Panc1 (cell line): ENCODE measurements around the gene OR10K2. TPM values are rescaled to one million over a fixed set of nuclear protein-coding genes. Genes with fewer than 3 reads are reported as not detected.

ENCODE experiments used
- ATAC-seq: fragments of 200-7000 bp; cut with Tn5 transposase; 2 replicates; pipeline ENCODE4 v1.9.1; 2020; ENCODE audit warnings: mild to moderate bottlenecking, moderate library complexity
- Bru-seq: library from RNA; stranded (reverse); fragments of 400-500 nt; gene quantifications from one replicate; lab custom pipeline; 2021; lab: Mats Ljungman, UMichigan
- BruChase-seq, 2 experiments: library from RNA; stranded (reverse); fragments of 400-500 nt; gene quantifications; one replicate each; lab custom pipeline; 2021; lab: Mats Ljungman, UMichigan
- BruUV-seq: library from RNA; stranded (reverse); fragments of 400-500 nt; replicated peaks from 2 replicates; lab custom pipeline; 2021; lab: Mats Ljungman, UMichigan
- CTCF ChIA-PET: fragments of 300-600 bp; sonication (Branson Sonifier 250); formaldehyde crosslinking; loops from one replicate; lab custom pipeline; 2022; ENCODE audit warnings: antibody characterized with exemption; lab: Charles Lee
- POLR2A ChIA-PET: fragments of 300-600 bp; sonication (Branson Sonifier 250); formaldehyde crosslinking; loops from one replicate; lab custom pipeline; 2022; ENCODE audit warnings: antibody characterized with exemption; lab: Charles Lee
- DNase-seq: peaks from one replicate; pipeline ENCODE4 v3.0.0-alpha.2; 2010; ENCODE audit warnings: low read depth, low spot score
- H3K27ac ChIP-seq: 2 replicates; pipeline ENCODE4 v1.5.1; 2011; ENCODE audit warnings: mild to moderate bottlenecking, low read length, inconsistent platforms
- H3K27me3 ChIP-seq: fragments of 200-500 bp; sonication (Bioruptor generic); 2 replicates; pipeline ENCODE4 v1.6.0; 2014; ENCODE audit warnings: low read length, inconsistent platforms; ENCODE audit not compliant: control insufficient read depth, insufficient read depth
- H3K36me3 ChIP-seq: fragments of 200-500 bp; sonication (Bioruptor generic); 2 replicates; pipeline ENCODE4 v1.5.1; 2014; ENCODE audit warnings: inconsistent platforms, mild to moderate bottlenecking, low read length, moderate library complexity; ENCODE audit not compliant: control insufficient read depth, insufficient read depth
- H3K4me1 ChIP-seq: 2 replicates; pipeline ENCODE4 v1.5.1; 2011; ENCODE audit warnings: inconsistent platforms, mild to moderate bottlenecking, low read length, moderate library complexity; ENCODE audit not compliant: control insufficient read depth, insufficient read depth
- H3K4me3 ChIP-seq, 2 experiments: 2 replicates each; pipeline ENCODE4 v1.5.1; 2011 to 2012; ENCODE audit warnings: low read depth in 2 of 2, low read length in 2 of 2, mild to moderate bottlenecking in 2 of 2, inconsistent platforms in 1 of 2, moderate library complexity in 1 of 2
- H3K9me3 ChIP-seq: fragments of 200-500 bp; sonication (Bioruptor generic); 2 replicates; pipeline ENCODE4 v1.5.1; 2014; ENCODE audit warnings: low read depth, mild to moderate bottlenecking, inconsistent platforms, low read length, moderate library complexity; ENCODE audit not compliant: control insufficient read depth, insufficient read depth
- CTCF ChIP-seq: fragments of 450-650 bp; IDR thresholded peaks from 2 replicates; pipeline ENCODE4 v1.5.1; 2017; ENCODE audit warnings: mild to moderate bottlenecking
- POLR2AphosphoS5 ChIP-seq: IDR thresholded peaks from 2 replicates; pipeline ENCODE4 v1.6.1; 2012; ENCODE audit warnings: mild to moderate bottlenecking, low read depth, low read length, moderate library complexity
- SIN3A ChIP-seq: IDR thresholded peaks from 2 replicates; pipeline ENCODE4 v1.6.1; 2012; ENCODE audit warnings: low read depth, mild to moderate bottlenecking, low read length, moderate library complexity, borderline replicate concordance; ENCODE audit not compliant: insufficient read depth
- TCF7L2 ChIP-seq: IDR thresholded peaks from 2 replicates; pipeline ENCODE4 v1.6.1; 2011; ENCODE audit warnings: mild to moderate bottlenecking, low read depth, low read length, inconsistent platforms
- in situ Hi-C: cut with HindIII; loops from 2 replicates; pipeline ENCODE4 v1.10.0; 2016; ENCODE audit warnings: low sequenced_read_pairs, low pct_unique_long_range_greater_than_20kb
- intact Hi-C: fragments of 100-400 bp; cut with micrococcal nuclease; formaldehyde crosslinking; loops from one replicate; pipeline ENCODE4 v1.10.0; 2022; ENCODE audit not compliant: unreplicated experiment
- long read RNA-seq: library from polyadenylated mRNA; unstranded; transcript quantifications from one replicate; pipeline ENCODE4 v2.0.0, GENCODE V29; 2021; ENCODE audit not compliant: unreplicated experiment
- polyA plus RNA-seq: library from polyadenylated mRNA; unstranded; fragments of >200 nt; gene quantifications from one replicate; pipeline ENCODE4 v1.2.1, GENCODE V29; 2012; ENCODE audit warnings: missing spikeins; ENCODE audit not compliant: insufficient read length
- total RNA-seq: library from RNA; stranded (reverse); gene quantifications from one replicate; pipeline ENCODE4 v1.2.1, GENCODE V29; 2021; ENCODE audit not compliant: unreplicated experiment
- TF ChIP-seq, protein P1 (sequence below), 2 experiments: IDR thresholded peaks; 2 replicates each; pipeline ENCODE4 v1.6.1; 2011 to 2012; ENCODE audit warnings: low read depth in 2 of 2, control low read depth in 1 of 2, low read length in 1 of 2, mild to moderate bottlenecking in 1 of 2, moderate library complexity in 1 of 2; ENCODE audit not compliant: insufficient read depth in 1 of 2

Gene OR10K2
- total RNA-seq (not detected), Bru-seq, nascent RNA (not detected), BruChase-seq, experiment 1, labeled RNA remaining after a 2-hour chase (not detected), BruChase-seq, experiment 2, labeled RNA remaining after a 6-hour chase (not detected)
- not detected for polyA plus RNA-seq
- long read RNA-seq = 0 reads

- Histone ChIP-seq H3K27me3 (no peaks in the 10 kb centered on the region), H3K4me1 (no peaks in the 10 kb centered on the region), H3K27ac (no peak within 1 kb of the TSS), H3K9me3 (no peaks in the 10 kb centered on the region), H3K36me3 (no peaks in the 10 kb centered on the region), H3K4me3 (no peak within 1 kb of the TSS)
- no TSS peak for BruUV-seq
- in situ Hi-C loops = no loop called here
- ChIA-PET POLR2A (no interaction called here), CTCF (no interaction called here)
- TF ChIP-seq SIN3A (no peak), TCF7L2 (no peak)
- intact Hi-C loops = no loop called here
- ATAC-seq (no peak), DNase-seq (no peak)
These were observed at the start of gene OR10K2 for GRCh38 chr1:158426137-158426536. OR10K2 (minus strand) TSS chr1:158426237; CDS start chr1:158420866, 5,371 bp downstream.

- ChIA-PET POLR2A (no interaction called here), CTCF (no interaction called here)
- no peaks in the 10 kb centered on the region for H3K36me3 ChIP-seq
- TF ChIP-seq, protein P1, sequence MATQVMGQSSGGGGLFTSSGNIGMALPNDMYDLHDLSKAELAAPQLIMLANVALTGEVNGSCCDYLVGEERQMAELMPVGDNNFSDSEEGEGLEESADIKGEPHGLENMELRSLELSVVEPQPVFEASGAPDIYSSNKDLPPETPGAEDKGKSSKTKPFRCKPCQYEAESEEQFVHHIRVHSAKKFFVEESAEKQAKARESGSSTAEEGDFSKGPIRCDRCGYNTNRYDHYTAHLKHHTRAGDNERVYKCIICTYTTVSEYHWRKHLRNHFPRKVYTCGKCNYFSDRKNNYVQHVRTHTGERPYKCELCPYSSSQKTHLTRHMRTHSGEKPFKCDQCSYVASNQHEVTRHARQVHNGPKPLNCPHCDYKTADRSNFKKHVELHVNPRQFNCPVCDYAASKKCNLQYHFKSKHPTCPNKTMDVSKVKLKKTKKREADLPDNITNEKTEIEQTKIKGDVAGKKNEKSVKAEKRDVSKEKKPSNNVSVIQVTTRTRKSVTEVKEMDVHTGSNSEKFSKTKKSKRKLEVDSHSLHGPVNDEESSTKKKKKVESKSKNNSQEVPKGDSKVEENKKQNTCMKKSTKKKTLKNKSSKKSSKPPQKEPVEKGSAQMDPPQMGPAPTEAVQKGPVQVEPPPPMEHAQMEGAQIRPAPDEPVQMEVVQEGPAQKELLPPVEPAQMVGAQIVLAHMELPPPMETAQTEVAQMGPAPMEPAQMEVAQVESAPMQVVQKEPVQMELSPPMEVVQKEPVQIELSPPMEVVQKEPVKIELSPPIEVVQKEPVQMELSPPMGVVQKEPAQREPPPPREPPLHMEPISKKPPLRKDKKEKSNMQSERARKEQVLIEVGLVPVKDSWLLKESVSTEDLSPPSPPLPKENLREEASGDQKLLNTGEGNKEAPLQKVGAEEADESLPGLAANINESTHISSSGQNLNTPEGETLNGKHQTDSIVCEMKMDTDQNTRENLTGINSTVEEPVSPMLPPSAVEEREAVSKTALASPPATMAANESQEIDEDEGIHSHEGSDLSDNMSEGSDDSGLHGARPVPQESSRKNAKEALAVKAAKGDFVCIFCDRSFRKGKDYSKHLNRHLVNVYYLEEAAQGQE (IDR thresholded peaks at IDR 0.05; ENCODE audit: insufficient read depth in 1 of 2, low read depth in 2 of 2, low read length in 1 of 2) = no peak
- TF ChIP-seq CTCF = no peak
- TF ChIP-seq SIN3A = no peak
- TF ChIP-seq POLR2AphosphoS5 = no peak
- no peak for TF ChIP-seq TCF7L2
- no peak within 1 kb of the TSS for H3K4me3 ChIP-seq
- no peak for ATAC-seq
- BruUV-seq = no TSS peak
- no peaks in the 10 kb centered on the region for H3K9me3 ChIP-seq
- in situ Hi-C loops (no loop called here), intact Hi-C loops (no loop called here)
- no peaks in the 10 kb centered on the region for H3K27me3 ChIP-seq
- DNase-seq = no peak
- H3K27ac ChIP-seq = no peak within 1 kb of the TSS
- H3K4me1 ChIP-seq = no peaks in the 10 kb centered on the region
These were observed 45.9 kb upstream of the OR10K2 start, which contains the start of gene OR10R2 for GRCh38 chr1:158471920-158472319. OR10R2 (plus strand) TSS chr1:158472220; CDS start chr1:158472326, 106 bp downstream.

DNA sequence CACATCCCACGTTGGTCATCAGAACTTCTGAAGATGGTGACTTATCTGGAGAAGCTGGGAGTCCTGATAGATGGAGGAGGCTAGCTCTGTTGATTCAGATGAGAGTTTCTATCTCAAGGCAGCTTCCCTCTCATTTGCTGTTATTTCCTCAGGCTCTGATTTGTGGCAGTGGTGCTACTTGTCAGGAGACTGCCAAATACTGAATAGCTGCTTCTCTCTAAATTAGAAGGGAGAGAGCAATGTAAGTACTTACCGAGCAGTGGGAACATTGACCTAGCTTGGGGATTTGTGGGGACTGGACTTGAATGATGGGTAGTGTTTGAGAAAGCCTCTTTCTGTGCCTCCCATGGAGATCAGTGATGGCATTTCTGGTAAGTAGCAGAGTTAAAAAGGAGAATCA lies 35.5 kb upstream of the OR10K2 start, which contains the start of gene OR10K1:
Gene OR10K1, plus strand, starts transcription at position 301 of the 400 bp plus-strand sequence. CDS start 3,728 bp downstream, outside the sequence.
- intact Hi-C loops = no loop called here
- no peak for DNase-seq
- CTCF ChIA-PET = no interaction called here
- in situ Hi-C loops = no loop called here
- H3K27me3 ChIP-seq = no peaks in the 10 kb centered on the region
- TF ChIP-seq CTCF (no peak), POLR2AphosphoS5 (no peak), TCF7L2 (no peak), SIN3A (no peak)
- TF ChIP-seq, protein P1 (IDR thresholded peaks at IDR 0.05; ENCODE audit: insufficient read depth in 1 of 2, low read depth in 2 of 2, low read length in 1 of 2) = no peak
- BruUV-seq = no TSS peak
- POLR2A ChIA-PET = no interaction called here
- H3K9me3 ChIP-seq = peaks cover 4% of the 10 kb centered on the region; the same call in 1 of the 2 replicates
- H3K4me3 ChIP-seq = no peak within 1 kb of the TSS
- no peaks in the 10 kb centered on the region for H3K4me1 ChIP-seq
- H3K27ac ChIP-seq = no peak within 1 kb of the TSS
- H3K36me3 ChIP-seq = no peaks in the 10 kb centered on the region
- no peak for ATAC-seq
